Measurements from ENCODE around the gene SLC19A2.

- TF ChIP-seq POLR2AphosphoS5 (IDR thresholded peaks at IDR 0.05) (no peak), CTCF (IDR thresholded peaks at IDR 0.05) (no peak), POLR2A (IDR thresholded peaks at IDR 0.05; ENCODE audit: low read depth) (no peak), EP300 (IDR thresholded peaks at IDR 0.05) (no peak)
Observed at GRCh38 chr1:169484101-169484500, 1.6 kb downstream of the SLC19A2 start.
